ENCODE measurements around the gene DIP2C.
"Not testable (repeated sequence)": the region's sequence is repeated elsewhere in the genome, so short reads cannot be mapped to it uniquely, and the experiment has no call there.

Gene DIP2C

GRCh38 chr10:364267-364775 lies 325.1 kb downstream of the DIP2C start:
- no peak for DNase-seq

- no peak for DNase-seq
Observed at GRCh38 chr10:363152-363551, 326.3 kb downstream of the DIP2C start.

DNA sequence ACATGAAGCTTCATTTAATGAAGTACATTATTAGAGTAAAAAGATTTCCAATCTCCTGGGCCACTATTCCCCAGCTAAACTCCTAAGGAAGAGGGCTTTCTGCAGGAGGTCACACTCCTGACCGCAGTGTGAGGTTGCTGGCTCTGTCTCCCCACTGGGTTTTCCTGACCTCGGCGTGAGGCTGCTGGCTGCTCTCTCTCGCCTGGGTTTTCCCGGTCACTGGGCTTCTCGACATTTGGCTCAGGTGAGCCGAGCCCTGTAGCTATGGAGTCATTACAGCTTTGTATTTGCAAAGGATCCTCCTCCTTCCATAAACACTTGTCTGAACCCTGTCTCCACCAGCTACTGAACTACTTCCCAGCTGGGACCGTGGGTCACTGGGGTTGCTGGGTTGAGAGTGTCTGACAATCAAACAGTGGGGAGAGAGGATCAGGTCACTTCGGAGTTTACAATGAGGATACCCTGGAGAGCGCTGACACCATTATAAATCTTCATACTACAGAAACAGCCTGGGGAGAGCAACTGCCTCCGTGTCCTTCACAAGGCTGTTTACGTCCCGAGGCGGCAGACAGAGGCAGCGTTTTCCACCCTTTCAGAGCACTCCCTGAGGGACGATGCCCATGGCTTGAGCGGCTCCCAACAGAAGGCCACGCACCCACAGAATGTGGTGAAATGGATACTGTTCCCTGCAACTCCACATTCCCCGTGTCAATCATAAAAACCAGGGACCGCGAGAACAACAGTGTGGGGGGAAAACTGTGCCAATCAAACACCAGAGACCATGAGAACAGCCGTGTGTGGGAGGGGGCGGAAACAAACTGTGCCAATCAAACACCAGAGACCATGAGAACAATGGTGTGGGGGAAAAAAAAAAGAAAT lies 328.0 kb downstream of the DIP2C start:
- DNase-seq = no peak

GRCh38 chr10:360653-361052 lies 328.8 kb downstream of the DIP2C start:
- no peak for DNase-seq

GRCh38 chr10:359762-360161 lies 329.7 kb downstream of the DIP2C start:
- no peak for DNase-seq

DNA sequence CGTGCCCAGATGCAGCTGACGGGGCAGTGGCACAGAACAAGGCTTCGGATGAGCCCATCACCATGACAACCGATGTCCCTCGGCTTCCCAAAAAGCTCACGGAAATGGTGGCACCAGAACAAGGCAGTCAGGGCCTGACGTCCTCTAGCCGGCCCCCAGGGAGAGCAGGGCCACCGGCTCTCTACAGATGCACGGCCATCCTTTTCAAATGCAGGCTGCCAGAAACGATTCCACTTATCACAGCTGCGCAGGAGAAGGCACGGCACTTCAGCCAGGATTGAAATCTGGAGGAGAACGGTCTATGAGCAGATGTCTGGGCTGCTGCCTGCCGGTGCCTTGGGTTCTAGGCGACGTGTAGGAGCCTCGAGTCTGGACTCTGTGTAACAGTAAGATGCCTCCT lies 330.4 kb downstream of the DIP2C start:
- DNase-seq = no peak

DNA sequence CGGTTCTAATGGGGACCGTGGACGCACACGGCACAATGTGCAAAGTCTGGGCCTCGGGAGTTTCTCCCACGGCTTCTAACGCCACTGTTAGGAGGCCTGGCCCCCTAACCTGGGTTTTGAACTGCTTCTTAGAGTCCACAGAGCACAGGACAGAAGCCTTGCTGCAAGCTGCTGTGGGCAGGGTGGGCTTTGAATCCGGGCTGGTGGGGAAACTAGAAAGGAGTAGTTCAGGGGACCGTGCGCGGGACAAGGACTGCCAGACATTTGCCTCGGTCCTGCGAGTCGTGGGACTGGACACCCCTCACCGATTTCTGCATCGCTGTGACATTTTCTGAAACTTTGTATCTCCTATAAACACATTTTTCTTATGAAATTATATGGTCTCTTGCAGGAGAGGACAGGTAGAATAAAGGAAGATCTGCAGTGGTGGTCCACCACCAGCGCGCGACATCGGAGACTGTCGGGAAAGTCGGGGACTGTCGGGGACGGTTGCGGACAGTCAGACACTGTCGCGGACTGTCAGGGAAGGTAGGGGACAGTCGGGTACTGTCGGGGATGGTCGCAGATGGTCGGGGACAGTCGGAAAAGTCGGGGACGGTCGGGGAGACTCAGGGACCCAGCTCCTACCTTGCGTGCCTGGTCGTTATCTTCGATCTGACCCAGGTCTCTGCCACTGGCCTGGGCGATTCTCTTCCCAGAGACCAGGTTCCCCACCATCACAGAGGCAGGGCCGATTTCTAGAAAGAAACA lies 332.1 kb downstream of the DIP2C start:
- no peak for DNase-seq

GRCh38 chr10:356452-356851 lies 333.0 kb downstream of the DIP2C start:
- no peak for DNase-seq

DNA sequence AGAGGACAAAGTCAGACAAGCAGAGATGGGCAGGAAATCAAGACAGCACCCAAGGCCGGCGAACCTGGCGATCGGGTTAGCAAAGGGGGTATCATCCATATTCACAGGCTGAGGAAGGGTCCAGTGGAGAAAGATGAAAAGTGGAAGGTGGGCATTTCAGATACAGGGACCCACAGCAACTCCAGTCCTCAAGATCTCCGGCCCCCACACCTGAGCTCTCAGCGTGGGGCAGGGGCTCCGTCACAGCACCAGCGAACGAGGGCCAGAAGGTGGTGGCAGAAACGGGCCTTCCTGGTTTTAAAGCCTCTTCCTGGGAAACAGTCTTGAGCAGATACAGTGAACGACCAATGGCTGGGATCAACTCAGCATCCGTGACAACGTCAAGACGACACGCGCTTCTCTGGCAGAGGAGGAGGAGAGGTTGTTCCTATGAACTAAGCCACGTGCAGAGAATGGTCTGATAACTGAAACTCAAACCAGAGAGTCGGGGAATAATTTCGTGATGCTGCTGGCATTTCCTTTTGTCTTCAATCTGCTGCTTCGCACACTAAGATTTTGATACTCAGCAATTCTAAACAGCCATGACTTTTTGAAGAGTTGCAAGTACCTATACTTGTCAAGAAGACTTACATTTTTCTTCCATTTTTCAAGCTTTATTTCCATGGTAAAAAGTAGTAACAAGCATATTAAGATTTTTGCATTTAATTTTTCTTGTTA lies 334.4 kb downstream of the DIP2C start:
- DNase-seq = no peak

GRCh38 chr10:352476-353235 lies 336.8 kb downstream of the DIP2C start:
- DNase-seq = no peak

- no peak for DNase-seq
Observed at GRCh38 chr10:351770-352334, 337.6 kb downstream of the DIP2C start.

GRCh38 chr10:350981-351501 lies 338.4 kb downstream of the DIP2C start:
- no peak for DNase-seq

- no peak for DNase-seq
Observed at GRCh38 chr10:349081-349480, 340.4 kb downstream of the DIP2C start.

DNA sequence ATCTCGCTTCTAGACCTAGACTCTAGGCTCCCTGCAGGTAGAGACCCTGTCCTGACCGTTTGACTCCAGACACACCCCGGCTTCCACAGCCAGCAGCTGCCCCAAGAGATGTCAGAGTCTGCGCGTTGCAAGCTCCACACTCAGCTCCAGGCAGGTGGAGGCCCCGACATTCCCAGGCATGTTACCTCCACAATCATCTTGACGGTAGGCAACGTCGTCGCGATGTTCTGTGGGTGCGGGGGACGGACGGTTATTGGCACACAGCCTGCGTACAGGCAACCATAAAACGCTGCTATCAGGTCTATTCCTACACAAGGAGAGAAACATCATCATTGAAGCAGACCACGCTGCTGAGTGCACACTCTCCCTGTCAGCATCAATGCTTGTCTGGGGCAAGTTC lies 341.0 kb downstream of the DIP2C start:
- no peak for DNase-seq

GRCh38 chr10:347774-348173 lies 341.7 kb downstream of the DIP2C start:
- DNase-seq = not testable (repeated sequence)

GRCh38 chr10:347190-347589 lies 342.3 kb downstream of the DIP2C start:
- not testable (repeated sequence) for DNase-seq

DNA sequence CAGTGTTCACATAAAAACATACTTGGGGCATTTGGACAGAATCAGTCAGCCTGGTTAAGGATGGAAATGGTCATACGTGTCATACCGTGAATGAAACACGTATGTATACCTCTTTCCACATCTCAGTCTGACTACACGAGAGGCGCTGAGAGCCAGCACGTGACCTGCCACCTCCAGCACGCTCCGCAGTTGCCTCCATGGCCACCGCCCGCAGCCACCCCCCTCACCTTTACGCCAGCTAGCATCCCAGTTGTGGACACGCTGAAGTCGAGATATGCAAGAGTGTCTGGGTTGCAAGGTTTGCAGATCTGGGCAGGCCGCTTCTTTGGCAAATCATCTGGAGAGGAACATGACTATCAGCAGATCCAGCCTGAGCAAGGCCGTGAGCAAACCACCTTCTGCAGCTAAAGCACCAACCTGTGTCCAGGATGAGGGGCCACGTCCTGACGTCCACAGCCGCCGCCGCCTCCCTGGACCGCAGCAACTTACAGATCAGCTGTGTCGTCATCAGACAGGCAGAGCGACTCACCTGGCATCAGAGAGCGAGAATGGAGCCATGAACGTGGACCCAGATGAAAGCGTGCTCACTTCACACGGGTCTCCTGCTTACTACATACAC lies 344.8 kb downstream of the DIP2C start:
- no peak for DNase-seq

GRCh38 chr10:343231-344220 lies 345.9 kb downstream of the DIP2C start:
- no peak for DNase-seq

- no peak for DNase-seq
Observed at GRCh38 chr10:341081-341740, 348.3 kb downstream of the DIP2C start.

DNA sequence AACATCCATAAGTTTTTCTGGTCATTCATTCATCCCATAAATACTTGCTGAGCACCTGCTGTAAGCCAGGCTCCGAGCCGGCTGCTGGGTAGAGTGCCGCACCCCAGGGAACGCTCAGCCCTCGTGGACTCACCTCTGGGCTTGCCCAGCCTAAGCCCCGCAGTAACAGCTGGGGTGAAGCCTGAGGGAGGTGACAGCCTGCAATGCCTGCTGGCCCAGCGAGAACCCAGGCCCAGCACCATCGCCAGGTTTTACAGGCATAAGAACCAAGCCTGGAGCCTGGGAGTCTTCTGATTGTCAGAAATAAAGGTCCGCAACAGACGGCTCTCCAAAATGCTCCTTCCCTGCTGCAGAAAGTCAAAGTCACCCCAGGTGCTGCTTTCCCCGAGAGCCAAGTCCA lies 348.8 kb downstream of the DIP2C start:
- no peak for DNase-seq
